HTERT RPE-1 (cell line): ENCODE data around the gene SEC61A1.

Experiments
- in situ Hi-C: fragments of 300-500 bp; cut with MboI; formaldehyde crosslinking; loops from 4 replicates; pipeline ENCODE4 v1.14.3; 2020; ENCODE audit warnings: low sequenced_read_pairs

SEC61A1 gene

GRCh38 chr3:128077202-128077624 is 25.0 kb downstream of the SEC61A1 start:
- in situ Hi-C loops = no loop called here

GRCh38 chr3:128077665-128078064 is 25.4 kb downstream of the SEC61A1 start:
- in situ Hi-C loops = no loop called here

- in situ Hi-C loops = no loop called here
Measured at GRCh38 chr3:128078322-128078721, 26.1 kb downstream of the SEC61A1 start.

- in situ Hi-C loops = no loop called here
Measured at GRCh38 chr3:128078875-128079274, 26.6 kb downstream of the SEC61A1 start.

GRCh38 chr3:128079823-128080222 is 27.6 kb downstream of the SEC61A1 start:
- in situ Hi-C loops = no loop called here

GRCh38 chr3:128080323-128081080 is 28.3 kb downstream of the SEC61A1 start:
- in situ Hi-C loops = no loop called here

GRCh38 chr3:128081226-128081625 is 29.0 kb downstream of the SEC61A1 start:
- in situ Hi-C loops = no loop called here

GRCh38 chr3:128081846-128082245 is 29.6 kb downstream of the SEC61A1 start:
- in situ Hi-C loops = no loop called here

- in situ Hi-C loops = no loop called here
Measured at GRCh38 chr3:128082546-128082945, 30.3 kb downstream of the SEC61A1 start.

- in situ Hi-C loops = no loop called here
Measured at GRCh38 chr3:128083396-128083795, 31.2 kb downstream of the SEC61A1 start.

- in situ Hi-C loops = no loop called here
Measured at GRCh38 chr3:128083980-128084674, 31.9 kb downstream of the SEC61A1 start.

GRCh38 chr3:128084675-128085021 is 32.4 kb downstream of the SEC61A1 start:
- in situ Hi-C loops = no loop called here

- in situ Hi-C loops = no loop called here
Measured at GRCh38 chr3:128089135-128089534, 36.9 kb downstream of the SEC61A1 start.

GRCh38 chr3:128091586-128091985 is 39.3 kb downstream of the SEC61A1 start:
- in situ Hi-C loops = no loop called here

GRCh38 chr3:128094295-128095151 is 42.3 kb downstream of the SEC61A1 start:
- in situ Hi-C loops = no loop called here

GRCh38 chr3:128095222-128095703 is 43.0 kb downstream of the SEC61A1 start:
- in situ Hi-C loops = no loop called here

GRCh38 chr3:128098234-128098633 is 46.0 kb downstream of the SEC61A1 start:
- in situ Hi-C loops = no loop called here

GRCh38 chr3:128100161-128100560 is 47.9 kb downstream of the SEC61A1 start:
- in situ Hi-C loops = no loop called here

GRCh38 chr3:128100638-128101037 is 48.4 kb downstream of the SEC61A1 start:
- in situ Hi-C loops = no loop called here

- in situ Hi-C loops = no loop called here
Measured at GRCh38 chr3:128103136-128103676, 51.0 kb downstream of the SEC61A1 start.

- in situ Hi-C loops = no loop called here
Measured at GRCh38 chr3:128107834-128108233, 55.6 kb downstream of the SEC61A1 start.
